ENCODE measurements around the gene FAM98B.

FAM98B gene

GRCh38 chr15:38503496-38503895 is 49.6 kb downstream of the FAM98B start:
- ATAC-seq (replicated peaks), result no peak
- H3K27ac Mint-ChIP-seq, result peak overlapping the region; percentile 9 to 35
- no peak for DNase-seq
- peaks cover 88% of the 10 kb centered on the region for H3K36me3 Mint-ChIP-seq (ENCODE audit: insufficient read depth)
- H3K4me1 Mint-ChIP-seq (ENCODE audit: low read depth in 2 of 2), result peaks cover 0 to 12% of the 10 kb centered on the region in 2 donors
- H3K4me3 Mint-ChIP-seq, result no peak overlapping the region
- H3K27me3 Mint-ChIP-seq, result no peaks in the 10 kb centered on the region
- no peaks in the 10 kb centered on the region for H3K9me3 Mint-ChIP-seq

- H3K27ac Mint-ChIP-seq, result peak overlapping the region in 1 of 2 donors; percentile 78
- DNase-seq (no peak), ATAC-seq (replicated peaks) (no peak)
- H3K36me3 Mint-ChIP-seq (ENCODE audit: insufficient read depth), result peaks cover 89% of the 10 kb centered on the region
- H3K4me3 Mint-ChIP-seq, result no peak overlapping the region
- H3K9me3 Mint-ChIP-seq, result no peaks in the 10 kb centered on the region
- H3K27me3 Mint-ChIP-seq, result no peaks in the 10 kb centered on the region
- H3K4me1 Mint-ChIP-seq (ENCODE audit: low read depth in 2 of 2), result peaks cover 0 to 17% of the 10 kb centered on the region in 2 donors
These were observed 50.9 kb downstream of the FAM98B start for GRCh38 chr15:38504680-38505467.

GRCh38 chr15:38506997-38507396 is 53.1 kb downstream of the FAM98B start:
- ATAC-seq (replicated peaks), result no peak
- Mint-ChIP-seq H3K36me3 (ENCODE audit: insufficient read depth) (peaks cover 89% of the 10 kb centered on the region), H3K27ac (peak overlapping the region in 1 of 2 donors; percentile 88), H3K4me1 (ENCODE audit: low read depth in 2 of 2) (peaks cover 2 to 17% of the 10 kb centered on the region in 2 donors), H3K9me3 (no peaks in the 10 kb centered on the region), H3K4me3 (no peak overlapping the region), H3K27me3 (no peaks in the 10 kb centered on the region)
- DNase-seq, result no peak

- H3K9me3 Mint-ChIP-seq, result no peaks in the 10 kb centered on the region
- H3K27me3 Mint-ChIP-seq, result no peaks in the 10 kb centered on the region
- peaks cover 89% of the 10 kb centered on the region for H3K36me3 Mint-ChIP-seq (ENCODE audit: insufficient read depth)
- H3K27ac Mint-ChIP-seq, result peak overlapping the region in 1 of 2 donors; percentile 88
- peaks cover 2 to 17% of the 10 kb centered on the region in 2 donors for H3K4me1 Mint-ChIP-seq (ENCODE audit: low read depth in 2 of 2)
- ATAC-seq (replicated peaks) (no peak), DNase-seq (no peak)
- H3K4me3 Mint-ChIP-seq, result no peak overlapping the region
These were observed 53.6 kb downstream of the FAM98B start for GRCh38 chr15:38507570-38507969.

- ATAC-seq (replicated peaks), result no peak
- DNase-seq, result no peak
- Mint-ChIP-seq H3K27ac (peak overlapping the region; percentile 67 to 88), H3K27me3 (no peaks in the 10 kb centered on the region), H3K4me1 (ENCODE audit: low read depth in 2 of 2) (peaks cover 2 to 13% of the 10 kb centered on the region in 2 donors), H3K36me3 (ENCODE audit: insufficient read depth) (peaks cover 88% of the 10 kb centered on the region), H3K4me3 (no peak overlapping the region), H3K9me3 (no peaks in the 10 kb centered on the region)
These were observed 54.7 kb downstream of the FAM98B start for GRCh38 chr15:38508647-38509046.

- DNase-seq, result no peak
- Mint-ChIP-seq H3K36me3 (ENCODE audit: insufficient read depth) (peaks cover 91% of the 10 kb centered on the region), H3K27ac (peak overlapping the region; percentile 67 to 88), H3K27me3 (no peaks in the 10 kb centered on the region), H3K4me3 (no peak overlapping the region), H3K4me1 (ENCODE audit: low read depth in 2 of 2) (peaks cover 2 to 13% of the 10 kb centered on the region in 2 donors), H3K9me3 (no peaks in the 10 kb centered on the region)
- ATAC-seq (replicated peaks), result no peak
These were observed 55.2 kb downstream of the FAM98B start for GRCh38 chr15:38509152-38509551.

- Mint-ChIP-seq H3K9me3 (no peaks in the 10 kb centered on the region), H3K4me1 (ENCODE audit: low read depth in 2 of 2) (peaks cover 2 to 16% of the 10 kb centered on the region in 2 donors), H3K4me3 (no peak overlapping the region), H3K36me3 (ENCODE audit: insufficient read depth) (peaks cover 82% of the 10 kb centered on the region), H3K27ac (peak overlapping the region; percentile 82 to 87), H3K27me3 (no peaks in the 10 kb centered on the region)
- no peak for DNase-seq
- no peak for ATAC-seq (replicated peaks)
These were observed 59.0 kb downstream of the FAM98B start for GRCh38 chr15:38512901-38513300.

- H3K36me3 Mint-ChIP-seq (ENCODE audit: insufficient read depth), result peaks cover 81% of the 10 kb centered on the region
These were observed 60.7 kb downstream of the FAM98B start for GRCh38 chr15:38514601-38515000.

GRCh38 chr15:38516626-38517025 is 62.7 kb downstream of the FAM98B start:
- Mint-ChIP-seq H3K27me3 (no peaks in the 10 kb centered on the region), H3K4me3 (no peak overlapping the region), H3K36me3 (ENCODE audit: insufficient read depth) (peaks cover 67% of the 10 kb centered on the region), H3K9me3 (no peaks in the 10 kb centered on the region), H3K4me1 (ENCODE audit: low read depth in 2 of 2) (peaks cover 6 to 18% of the 10 kb centered on the region in 2 donors), H3K27ac (peak overlapping the region; percentile 38 to 92)
- ATAC-seq (replicated peaks), result no peak
- no peak for DNase-seq

More at GRCh38 chr15:38514601-38515000, 60.7 kb downstream of the FAM98B start:
- no peak for DNase-seq
- H3K4me3 Mint-ChIP-seq, result no peak overlapping the region
- H3K27ac Mint-ChIP-seq, result peak overlapping the region; percentile 7 to 92
- no peaks in the 10 kb centered on the region for H3K27me3 Mint-ChIP-seq
- H3K4me1 Mint-ChIP-seq (ENCODE audit: low read depth in 2 of 2), result peaks cover 2 to 13% of the 10 kb centered on the region in 2 donors
- no peak for ATAC-seq (replicated peaks)
- no peaks in the 10 kb centered on the region for H3K9me3 Mint-ChIP-seq

- Mint-ChIP-seq H3K9me3 (no peaks in the 10 kb centered on the region), H3K36me3 (ENCODE audit: insufficient read depth) (peaks cover 62% of the 10 kb centered on the region), H3K27ac (peak overlapping the region; percentile 74 to 92), H3K4me3 (no peak overlapping the region), H3K4me1 (ENCODE audit: low read depth in 2 of 2) (peaks cover 11 to 22% of the 10 kb centered on the region in 2 donors), H3K27me3 (no peaks in the 10 kb centered on the region)
- DNase-seq, result no peak
- ATAC-seq (replicated peaks), result no peak
These were observed 63.5 kb downstream of the FAM98B start for GRCh38 chr15:38517312-38517975.

- no peaks in the 10 kb centered on the region for H3K27me3 Mint-ChIP-seq
- peak overlapping the region; percentile 74 to 92 for H3K27ac Mint-ChIP-seq
- no peak for ATAC-seq (replicated peaks)
- peaks cover 15 to 27% of the 10 kb centered on the region in 2 donors for H3K4me1 Mint-ChIP-seq (ENCODE audit: low read depth in 2 of 2)
- H3K9me3 Mint-ChIP-seq, result no peaks in the 10 kb centered on the region
- no peak overlapping the region for H3K4me3 Mint-ChIP-seq
- H3K36me3 Mint-ChIP-seq (ENCODE audit: insufficient read depth), result peaks cover 63% of the 10 kb centered on the region
- no peak for DNase-seq
These were observed 64.2 kb downstream of the FAM98B start for GRCh38 chr15:38518084-38518483.

- peak overlapping the region in 1 of 2 donors; percentile 72 for H3K27ac Mint-ChIP-seq
These were observed 66.1 kb downstream of the FAM98B start for GRCh38 chr15:38520035-38520434.

GRCh38 chr15:38521316-38521715 is 67.4 kb downstream of the FAM98B start:
- DNase-seq, result no peak
- Mint-ChIP-seq H3K9me3 (no peaks in the 10 kb centered on the region), H3K36me3 (ENCODE audit: insufficient read depth) (peaks cover 59% of the 10 kb centered on the region), H3K4me3 (no peak overlapping the region), H3K27ac (peak overlapping the region; percentile 55 to 82), H3K4me1 (ENCODE audit: low read depth in 2 of 2) (peaks cover 23 to 41% of the 10 kb centered on the region in 2 donors), H3K27me3 (no peaks in the 10 kb centered on the region)
- ATAC-seq (replicated peaks), result no peak

More at GRCh38 chr15:38520035-38520434, 66.1 kb downstream of the FAM98B start:
- peaks cover 59% of the 10 kb centered on the region for H3K36me3 Mint-ChIP-seq (ENCODE audit: insufficient read depth)
- DNase-seq (no peak), ATAC-seq (replicated peaks) (no peak)
- no peak overlapping the region for H3K4me3 Mint-ChIP-seq
- H3K4me1 Mint-ChIP-seq (ENCODE audit: low read depth in 2 of 2), result peaks cover 23 to 35% of the 10 kb centered on the region in 2 donors
- no peaks in the 10 kb centered on the region for H3K9me3 Mint-ChIP-seq
- H3K27me3 Mint-ChIP-seq, result no peaks in the 10 kb centered on the region

GRCh38 chr15:38522922-38523321 is 69.0 kb downstream of the FAM98B start:
- Mint-ChIP-seq H3K27me3 (no peaks in the 10 kb centered on the region), H3K4me1 (ENCODE audit: low read depth in 2 of 2) (peaks cover 27 to 48% of the 10 kb centered on the region in 2 donors), H3K4me3 (no peak overlapping the region), H3K36me3 (ENCODE audit: insufficient read depth) (peaks cover 58% of the 10 kb centered on the region), H3K27ac (peak overlapping the region; percentile 55 to 82), H3K9me3 (no peaks in the 10 kb centered on the region)
- DNase-seq, result no peak
- ATAC-seq (replicated peaks), result no peak
